Left ventricle myocardium superior (tissue), 1 donor: ENCODE data around the gene MAP4K4. TPM values are rescaled to one million over a fixed set of nuclear protein-coding genes. Genes with fewer than 3 reads are reported as not detected.

Experiments
- ATAC-seq: fragments of 200-7000 bp; cut with Tn5 transposase; one replicate; pipeline ENCODE4 v1.9.1; 2020; ENCODE audit warnings: mild to moderate bottlenecking, moderate library complexity
- DNase-seq: peaks from one replicate; pipeline ENCODE4 v3.0.0-alpha.2; 2020
- intact Hi-C: fragments of 100-400 bp; cut with micrococcal nuclease; formaldehyde crosslinking; loops from one replicate; pipeline ENCODE4 v1.11.0; 2022
- total RNA-seq: library from RNA; stranded (reverse); fragmentation: NEBNext Ultra II Directional; extraction: Animal tissue kit (Norgen Biotek cat#: 25700); gene quantifications from one replicate; pipeline ENCODE4 v1.2.1, GENCODE V29; 2021
- donor health status: DM: no; HTN: yes; CAD: no; lungs with severe emphysema.

MAP4K4 gene
- total RNA-seq, 1 donor from 2014 or later: 99.5 TPM

- ATAC-seq (no peak), DNase-seq (no peak)
- intact Hi-C loops: no loop called here
Observed at GRCh38 chr2:101818531-101819451, 121.3 kb downstream of the MAP4K4 start.

GRCh38 chr2:101820519-101820918, 123.0 kb downstream of the MAP4K4 start:
- intact Hi-C loops: loop anchor here (10.0 kb wide), 1 partner anchor 296 kb away; no protein-coding TSS in a partner anchor
- ATAC-seq (peak; percentile 46), DNase-seq (no peak)

GRCh38 chr2:101821059-101821805, 123.7 kb downstream of the MAP4K4 start:
- ATAC-seq: no peak
- intact Hi-C loops: loop anchor here (10.0 kb wide), 1 partner anchor 296 kb away; no protein-coding TSS in a partner anchor

GRCh38 chr2:101821828-101822458, 124.4 kb downstream of the MAP4K4 start:
- no peak for DNase-seq
- intact Hi-C loops: loop anchor here (10.0 kb wide), 1 partner anchor 297 kb away; no protein-coding TSS in a partner anchor
- no peak for ATAC-seq

More at GRCh38 chr2:101821059-101821805, 123.7 kb downstream of the MAP4K4 start:
- DNase-seq: no peak

GRCh38 chr2:101823347-101823791, 125.9 kb downstream of the MAP4K4 start:
- peak; percentile 65 for ATAC-seq
- intact Hi-C loops: loop anchor here (10.0 kb wide), 1 partner anchor 299 kb away; no protein-coding TSS in a partner anchor
- DNase-seq: peak; percentile 35

GRCh38 chr2:101823859-101824258, 126.4 kb downstream of the MAP4K4 start:
- DNase-seq (no peak), ATAC-seq (no peak)
- intact Hi-C loops: loop anchor here (10.0 kb wide), 1 partner anchor 299 kb away; no protein-coding TSS in a partner anchor

GRCh38 chr2:101826716-101827115, 129.2 kb downstream of the MAP4K4 start:
- DNase-seq: no peak

GRCh38 chr2:101827246-101827645, 129.7 kb downstream of the MAP4K4 start:
- intact Hi-C loops: loop anchor here (5.0 to 10.0 kb wide), 2 partner anchors 125 to 302 kb away; no protein-coding TSS in a partner anchor
- DNase-seq (no peak), ATAC-seq (peak; percentile 60)

More at GRCh38 chr2:101826716-101827115, 129.2 kb downstream of the MAP4K4 start:
- intact Hi-C loops: loop anchor here (5.0 to 10.0 kb wide), 2 partner anchors 124 to 302 kb away; no protein-coding TSS in a partner anchor
- ATAC-seq: no peak

GRCh38 chr2:101828257-101828656, 130.8 kb downstream of the MAP4K4 start:
- no peak for DNase-seq
- no peak for ATAC-seq
- intact Hi-C loops: loop anchor here (5.0 to 10.0 kb wide), 2 partner anchors 126 to 303 kb away; no protein-coding TSS in a partner anchor

GRCh38 chr2:101828673-101829334, 131.3 kb downstream of the MAP4K4 start:
- intact Hi-C loops: loop anchor here (5.0 to 10.0 kb wide), 2 partner anchors 127 to 304 kb away; no protein-coding TSS in a partner anchor
- ATAC-seq (peak; percentile 52), DNase-seq (no peak)

GRCh38 chr2:101829429-101829828, 131.9 kb downstream of the MAP4K4 start:
- ATAC-seq: no peak
- intact Hi-C loops: loop anchor here (5.0 to 10.0 kb wide), 2 partner anchors 127 to 305 kb away; no protein-coding TSS in a partner anchor
- no peak for DNase-seq

- DNase-seq (no peak), ATAC-seq (no peak)
- intact Hi-C loops: loop anchor here (5.0 kb wide), 1 partner anchor 413 kb away; no protein-coding TSS in a partner anchor
Observed at GRCh38 chr2:101830146-101830545, 132.6 kb downstream of the MAP4K4 start.

GRCh38 chr2:101830555-101830954, 133.0 kb downstream of the MAP4K4 start:
- ATAC-seq (peak; percentile 7), DNase-seq (no peak)
- intact Hi-C loops: loop anchor here (5.0 kb wide), 1 partner anchor 413 kb away; no protein-coding TSS in a partner anchor

GRCh38 chr2:101831351-101831865, 133.9 kb downstream of the MAP4K4 start:
- intact Hi-C loops: loop anchor here (5.0 kb wide), 1 partner anchor 414 kb away; no protein-coding TSS in a partner anchor
- ATAC-seq: peak; percentile 81
- peak; percentile 74 for DNase-seq

GRCh38 chr2:101832114-101832513, 134.6 kb downstream of the MAP4K4 start:
- ATAC-seq (no peak), DNase-seq (no peak)
- intact Hi-C loops: loop anchor here (5.0 kb wide), 1 partner anchor 415 kb away; no protein-coding TSS in a partner anchor

- DNase-seq (no peak), ATAC-seq (no peak)
- intact Hi-C loops: loop anchor here (5.0 kb wide), 1 partner anchor 417 kb away; no protein-coding TSS in a partner anchor
Observed at GRCh38 chr2:101833890-101834523, 136.5 kb downstream of the MAP4K4 start.

GRCh38 chr2:101837354-101837753, 139.8 kb downstream of the MAP4K4 start:
- intact Hi-C loops: no loop called here
- no peak for DNase-seq
- no peak for ATAC-seq
